GM18858 (cell line): ENCODE data around the gene CXorf66.
A peak's percentile ranks its signal among the peaks of the same experiment; 100 is the strongest.
"Not testable (repeated sequence)": the region's sequence is repeated elsewhere in the genome, so short reads cannot be mapped to it uniquely, and the experiment has no call there.

Source experiments
- ATAC-seq: cut with Tn5 transposase; IDR thresholded peaks from one replicate; pipeline ENCODE4 v1.9.1; 2021; ENCODE audit not compliant: unreplicated experiment

CXorf66 gene

GRCh38 chrX:139965421-139965820 lies at the start of gene CXorf66:
Gene CXorf66, minus strand, starts transcription at chrX:139965521. Its CDS starts 25 bp downstream, at chrX:139965496.
- ATAC-seq, result no peak

- ATAC-seq, result no peak
These were observed 17.5 kb upstream of the CXorf66 start for GRCh38 chrX:139982856-139983255.

GRCh38 chrX:139974471-139974870 lies 9.2 kb upstream of the CXorf66 start:
- ATAC-seq, result no peak

- ATAC-seq, result no peak
These were observed 7.6 kb upstream of the CXorf66 start for GRCh38 chrX:139972629-139973624.

GRCh38 chrX:139972113-139972512 lies 6.8 kb upstream of the CXorf66 start:
- no peak for ATAC-seq

GRCh38 chrX:139971394-139971749 lies 6.1 kb upstream of the CXorf66 start:
- ATAC-seq, result no peak

GRCh38 chrX:139969286-139969685 lies 4.0 kb upstream of the CXorf66 start:
- ATAC-seq, result no peak

GRCh38 chrX:139967750-139968149 lies 2.4 kb upstream of the CXorf66 start:
- no peak for ATAC-seq

- no peak for ATAC-seq
These were observed 2.0 kb upstream of the CXorf66 start for GRCh38 chrX:139967300-139967699.

GRCh38 chrX:139966159-139966558 lies 838 bp upstream of the CXorf66 start:
- ATAC-seq, result not testable (repeated sequence)

- ATAC-seq, result not testable (repeated sequence)
These were observed 4.2 kb downstream of the CXorf66 start for GRCh38 chrX:139961091-139961490.

GRCh38 chrX:139949703-139950102 lies 15.6 kb downstream of the CXorf66 start:
- no peak for ATAC-seq

- no peak for ATAC-seq
These were observed 20.2 kb downstream of the CXorf66 start for GRCh38 chrX:139945075-139945474.

GRCh38 chrX:139936259-139936658 lies 29.1 kb downstream of the CXorf66 start:
- no peak for ATAC-seq

- ATAC-seq, result no peak
These were observed 31.4 kb downstream of the CXorf66 start for GRCh38 chrX:139933904-139934303.

GRCh38 chrX:139932901-139933796 lies 32.2 kb downstream of the CXorf66 start, which contains the start of gene ATP11C:
Gene ATP11C, minus strand, starts transcription at chrX:139933053. Its CDS starts 1,011 bp downstream, at chrX:139932042.
- peak; percentile 59 for ATAC-seq

GRCh38 chrX:139932073-139932900 lies 33.0 kb downstream of the CXorf66 start:
- peak; percentile 19 for ATAC-seq

- no peak for ATAC-seq
These were observed 33.7 kb downstream of the CXorf66 start for GRCh38 chrX:139931646-139932072.

- no peak for ATAC-seq
These were observed 34.2 kb downstream of the CXorf66 start for GRCh38 chrX:139930916-139931645.

GRCh38 chrX:139930401-139930800 lies 34.9 kb downstream of the CXorf66 start:
- no peak for ATAC-seq
